Ishikawa (cell line): ENCODE results near the gene MMAB.

Experiments
- EP300 ChIP-seq: IDR thresholded peaks from 2 replicates; pipeline ENCODE4 v1.6.1; 2012; ENCODE audit warnings: borderline replicate concordance
- MAX ChIP-seq: IDR thresholded peaks from 2 replicates; pipeline ENCODE4 v1.6.1; 2012
- NFIC ChIP-seq: IDR thresholded peaks from 2 replicates; pipeline ENCODE4 v1.6.1; 2012
- RAD21 ChIP-seq: IDR thresholded peaks from 2 replicates; pipeline ENCODE4 v1.6.1; 2012; ENCODE audit warnings: low read depth

- no peak for TF ChIP-seq NFIC
- no peak for TF ChIP-seq RAD21
- no peak for TF ChIP-seq EP300
- TF ChIP-seq MAX = no peak
Observed at GRCh38 chr12:109582636-109583035, 9.3 kb upstream of the MMAB start.
